HG03066 (cell line): ENCODE measurements around the gene KLHL29.

Experiments
- ATAC-seq: cut with Tn5 transposase; IDR thresholded peaks from one replicate; pipeline ENCODE4 v1.9.1; 2021; ENCODE audit warnings: low read depth; ENCODE audit not compliant: unreplicated experiment

Gene KLHL29

GRCh38 chr2:23488584-23488983, 103.6 kb downstream of the KLHL29 start:
- no peak for ATAC-seq

- no peak for ATAC-seq
Measured at GRCh38 chr2:23489471-23490322, 104.7 kb downstream of the KLHL29 start.

GRCh38 chr2:23491591-23492336, 106.8 kb downstream of the KLHL29 start:
- ATAC-seq = no peak

GRCh38 chr2:23492337-23492675, 107.3 kb downstream of the KLHL29 start:
- ATAC-seq = no peak

GRCh38 chr2:23492921-23493320, 107.9 kb downstream of the KLHL29 start:
- ATAC-seq = no peak

GRCh38 chr2:23493846-23494245, 108.9 kb downstream of the KLHL29 start:
- ATAC-seq = no peak

- no peak for ATAC-seq
Measured at GRCh38 chr2:23494286-23494685, 109.3 kb downstream of the KLHL29 start.

- no peak for ATAC-seq
Measured at GRCh38 chr2:23495661-23496114, 110.7 kb downstream of the KLHL29 start.

GRCh38 chr2:23496456-23496855, 111.5 kb downstream of the KLHL29 start:
- no peak for ATAC-seq

- ATAC-seq = no peak
Measured at GRCh38 chr2:23497063-23497462, 112.1 kb downstream of the KLHL29 start.

- ATAC-seq = no peak
Measured at GRCh38 chr2:23497536-23497935, 112.6 kb downstream of the KLHL29 start.

- ATAC-seq = no peak
Measured at GRCh38 chr2:23498943-23499342, 114.0 kb downstream of the KLHL29 start.

- ATAC-seq = no peak
Measured at GRCh38 chr2:23499439-23499838, 114.5 kb downstream of the KLHL29 start.

GRCh38 chr2:23500836-23501235, 115.9 kb downstream of the KLHL29 start:
- ATAC-seq = no peak

GRCh38 chr2:23502096-23502495, 117.1 kb downstream of the KLHL29 start:
- no peak for ATAC-seq

GRCh38 chr2:23503097-23503496, 118.1 kb downstream of the KLHL29 start:
- no peak for ATAC-seq

- no peak for ATAC-seq
Measured at GRCh38 chr2:23503682-23504081, 118.7 kb downstream of the KLHL29 start.

- ATAC-seq = no peak
Measured at GRCh38 chr2:23504591-23504990, 119.6 kb downstream of the KLHL29 start.

- no peak for ATAC-seq
Measured at GRCh38 chr2:23505218-23505983, 120.4 kb downstream of the KLHL29 start.

- ATAC-seq = no peak
Measured at GRCh38 chr2:23505984-23506380, 121.0 kb downstream of the KLHL29 start.
